ENCODE results near the gene YAP1.

DNA sequence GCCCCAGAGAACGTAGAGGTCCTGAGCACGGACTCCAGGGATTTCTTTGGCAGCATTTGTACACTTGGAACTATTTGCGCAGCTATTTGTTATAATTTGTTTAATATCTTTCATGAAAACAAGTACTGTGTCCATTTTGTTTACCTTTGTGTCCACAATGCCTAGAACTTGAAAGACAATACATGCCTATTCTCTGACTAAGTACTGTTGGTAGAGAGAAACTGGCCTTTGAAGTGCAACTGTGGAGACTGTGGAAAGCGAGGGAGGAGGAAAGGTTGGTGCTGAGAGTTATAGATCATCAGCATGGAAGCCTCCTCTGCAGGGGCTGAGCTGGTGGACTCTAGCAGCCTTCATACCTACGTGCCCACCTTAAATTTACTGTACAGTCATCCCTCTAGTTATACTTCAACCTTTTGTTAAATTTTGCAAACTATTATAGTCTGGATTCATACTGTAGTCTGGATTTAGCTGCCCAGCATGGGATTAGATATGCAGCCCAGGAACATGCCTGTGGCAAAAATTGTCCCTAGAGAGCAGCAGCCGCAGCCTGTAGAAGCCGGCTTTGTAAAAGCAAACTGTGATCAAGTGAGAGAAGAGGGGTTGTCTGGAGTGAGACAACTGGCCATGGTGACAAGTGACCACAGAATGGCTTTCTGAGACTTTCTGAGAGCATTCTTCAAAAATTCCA lies 24.2 kb upstream of the YAP1 start:
- TF ChIP-seq, protein P1, sequence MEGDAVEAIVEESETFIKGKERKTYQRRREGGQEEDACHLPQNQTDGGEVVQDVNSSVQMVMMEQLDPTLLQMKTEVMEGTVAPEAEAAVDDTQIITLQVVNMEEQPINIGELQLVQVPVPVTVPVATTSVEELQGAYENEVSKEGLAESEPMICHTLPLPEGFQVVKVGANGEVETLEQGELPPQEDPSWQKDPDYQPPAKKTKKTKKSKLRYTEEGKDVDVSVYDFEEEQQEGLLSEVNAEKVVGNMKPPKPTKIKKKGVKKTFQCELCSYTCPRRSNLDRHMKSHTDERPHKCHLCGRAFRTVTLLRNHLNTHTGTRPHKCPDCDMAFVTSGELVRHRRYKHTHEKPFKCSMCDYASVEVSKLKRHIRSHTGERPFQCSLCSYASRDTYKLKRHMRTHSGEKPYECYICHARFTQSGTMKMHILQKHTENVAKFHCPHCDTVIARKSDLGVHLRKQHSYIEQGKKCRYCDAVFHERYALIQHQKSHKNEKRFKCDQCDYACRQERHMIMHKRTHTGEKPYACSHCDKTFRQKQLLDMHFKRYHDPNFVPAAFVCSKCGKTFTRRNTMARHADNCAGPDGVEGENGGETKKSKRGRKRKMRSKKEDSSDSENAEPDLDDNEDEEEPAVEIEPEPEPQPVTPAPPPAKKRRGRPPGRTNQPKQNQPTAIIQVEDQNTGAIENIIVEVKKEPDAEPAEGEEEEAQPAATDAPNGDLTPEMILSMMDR (conservative IDR thresholded peaks at IDR 0.05) = no peak
- no peak for TF ChIP-seq ZFX (IDR thresholded peaks at IDR 0.05)

Data from C4-2B (cell line).